8988T (cell line): ENCODE measurements around the gene SHMT2.

Experiments used
- DNase-seq: peaks from one replicate; pipeline ENCODE4 v3.0.0; 2011

The SHMT2 gene

GRCh38 chr12:57216014-57216911, 13.2 kb upstream of the SHMT2 start, which contains the start of gene NXPH4:
Gene NXPH4, plus strand, starts transcription at chr12:57216794. Its CDS starts 176 bp downstream, at chr12:57216970.
- DNase-seq: peak; percentile 75

GRCh38 chr12:57216921-57217879, 12.3 kb upstream of the SHMT2 start:
- no peak for DNase-seq

GRCh38 chr12:57218030-57218853, 11.3 kb upstream of the SHMT2 start:
- DNase-seq: no peak

GRCh38 chr12:57219205-57219992, 10.1 kb upstream of the SHMT2 start:
- DNase-seq: no peak

GRCh38 chr12:57219993-57220754, 9.3 kb upstream of the SHMT2 start:
- DNase-seq: no peak

- no peak for DNase-seq
Measured at GRCh38 chr12:57220770-57221168, 8.7 kb upstream of the SHMT2 start.

- no peak for DNase-seq
Measured at GRCh38 chr12:57221169-57221917, 8.2 kb upstream of the SHMT2 start.

GRCh38 chr12:57222286-57223190, 7.0 kb upstream of the SHMT2 start:
- no peak for DNase-seq

GRCh38 chr12:57223191-57224165, 6.0 kb upstream of the SHMT2 start:
- no peak for DNase-seq

GRCh38 chr12:57224278-57224972, 5.1 kb upstream of the SHMT2 start:
- DNase-seq: no peak

- no peak for DNase-seq
Measured at GRCh38 chr12:57224973-57225679, 4.4 kb upstream of the SHMT2 start.

- no peak for DNase-seq
Measured at GRCh38 chr12:57225680-57226210, 3.8 kb upstream of the SHMT2 start.

GRCh38 chr12:57226588-57227314, 2.8 kb upstream of the SHMT2 start:
- no peak for DNase-seq

GRCh38 chr12:57227315-57228115, 2.0 kb upstream of the SHMT2 start:
- DNase-seq: no peak
